K562 (cell line): ENCODE data around the gene FGF22. TPM values are rescaled to one million over a fixed set of nuclear protein-coding genes. Genes with fewer than 3 reads are reported as not detected.
"Not testable (repeated sequence)": the region's sequence is repeated elsewhere in the genome, so short reads cannot be mapped to it uniquely, and the experiment has no call there.

ENCODE experiments used
- ATAC-seq: fragments of 200-7000 bp; cut with Tn5 transposase; 3 replicates; pipeline ENCODE4 v1.9.1; 2020; ENCODE audit warnings: moderate library complexity
- BruUV-seq: library from RNA; stranded (reverse); fragments of 400-500 nt; replicated peaks from 2 replicates; lab custom pipeline; 2021; lab: Mats Ljungman, UMichigan
- CTCF ChIA-PET: fragments of 300-600 bp; formaldehyde crosslinking; extraction: SDS; loops from one replicate; lab custom pipeline; 2021; ENCODE audit warnings: low intra/inter-chr PET ratio; lab: Yijun Ruan, JAX
- POLR2A ChIA-PET: fragments of 300-600, 350-650 bp; sonication (Branson Sonifier 250); formaldehyde crosslinking; extraction: SDS; loops from one replicate; lab custom pipeline; 2021; ENCODE audit warnings: antibody characterized with exemption, inconsistent platforms; lab: Yijun Ruan, JAX
- DNase-seq, 4 experiments: peaks; one replicate each; pipeline versions ENCODE4 v3.0.0 to v3.0.0-alpha.2; 2011 to 2018; ENCODE audit warnings: low spot score in 3 of 4, mixed read lengths in 3 of 4; ENCODE audit errors: extremely low read depth in 1 of 4
- FAIRE-seq: peaks from 2 replicates; lab custom pipeline; 2011; peaks lifted over from hg19 to GRCh38; lab: Jason Lieb, UNC
- H2AFZ ChIP-seq: 2 replicates; pipeline ENCODE4 v1.6.0; 2011; ENCODE audit warnings: low read depth, low read length, control low read depth, inconsistent platforms
- H3K27ac ChIP-seq: fragments of 200-600 bp; 3 replicates; pipeline ENCODE4 v1.8.0; 2011; ENCODE audit warnings: low read depth, mild to moderate bottlenecking, control low read depth, inconsistent platforms, low read length, moderate library complexity, mixed read lengths; ENCODE audit errors: extremely low read depth
- H3K27me3 ChIP-seq, 2 experiments: fragments of 300-600 bp in 1 of 2; 2 replicates in 1 of 2; 3 replicates in 1 of 2; pipeline versions ENCODE4 v1.6.0 to v1.8.0; 2011; ENCODE audit warnings: inconsistent platforms in 2 of 2, low read length in 2 of 2, mild to moderate bottlenecking in 1 of 2, mixed read lengths in 1 of 2, moderate library complexity in 1 of 2; ENCODE audit not compliant: control insufficient read depth in 2 of 2, insufficient read depth in 2 of 2
- H3K36me3 ChIP-seq: fragments of 300-600 bp; 3 replicates; pipeline ENCODE4 v1.8.0; 2011; ENCODE audit warnings: mild to moderate bottlenecking, low read length, inconsistent platforms; ENCODE audit not compliant: control insufficient read depth, insufficient read depth
- H3K4me1 ChIP-seq, 2 experiments: fragments of 200-600 bp in 1 of 2; replicated peaks in 1 of 2; 2 replicates in 1 of 2; 3 replicates in 1 of 2; pipeline versions ENCODE4 v1.5.1 to v1.8.0; 2011; ENCODE audit warnings: inconsistent platforms in 2 of 2, low read length in 2 of 2, mild to moderate bottlenecking in 1 of 2, mixed read lengths in 1 of 2, moderate library complexity in 1 of 2; ENCODE audit not compliant: control insufficient read depth in 2 of 2, insufficient read depth in 2 of 2
- H3K4me2 ChIP-seq: 2 replicates; pipeline ENCODE4 v1.6.1; 2011; ENCODE audit warnings: low read length, control low read depth, inconsistent platforms, mixed read lengths; ENCODE audit not compliant: insufficient read depth
- H3K4me3 ChIP-seq: fragments of 200-600 bp; sonication (generic), shearing (Covaris generic); 2 replicates; pipeline ENCODE4 v1.5.1; 2016; ENCODE audit warnings: control low read depth, inconsistent platforms
- H3K79me2 ChIP-seq: fragments of 200-600 bp; 3 replicates; pipeline ENCODE4 v1.8.0; 2011; ENCODE audit warnings: low read length, inconsistent platforms; ENCODE audit not compliant: control insufficient read depth, insufficient read depth
- H3K9ac ChIP-seq, 2 experiments: 2 replicates each; pipeline versions ENCODE4 v1.6.0 to v1.6.1; 2011; ENCODE audit warnings: low read depth in 2 of 2, low read length in 2 of 2, control low read depth in 1 of 2, inconsistent platforms in 1 of 2, mild to moderate bottlenecking in 1 of 2, mixed read lengths in 1 of 2; ENCODE audit not compliant: insufficient read depth in 1 of 2
- H3K9me1 ChIP-seq: one replicate; pipeline ENCODE4 v1.6.0; 2011; ENCODE audit warnings: inconsistent platforms, mild to moderate bottlenecking, low read length, moderate library complexity; ENCODE audit not compliant: control insufficient read depth, insufficient read depth
- H3K9me3 ChIP-seq: replicated peaks from 2 replicates; pipeline ENCODE4 v1.5.1; 2011; ENCODE audit warnings: low read depth, low read length, inconsistent platforms; ENCODE audit not compliant: control insufficient read depth, insufficient read depth
- H4K20me1 ChIP-seq: replicated peaks from 2 replicates; pipeline ENCODE4 v1.6.1; 2011; ENCODE audit warnings: low read length, inconsistent platforms, mixed read lengths; ENCODE audit not compliant: control insufficient read depth, insufficient read depth
- DMBX1 ChIP-seq: fragments of 250-450 bp; sonication (Bioruptor Pico); IDR thresholded peaks from 2 replicates; pipeline ENCODE4 v1.8.0; 2022; ENCODE audit warnings: inconsistent platforms, mild to moderate bottlenecking, moderate library complexity, borderline replicate concordance
- E2F3 ChIP-seq: fragments of 250-450 bp; sonication (Bioruptor Pico); IDR thresholded peaks from 2 replicates; pipeline ENCODE4 v1.4.0; 2020; ENCODE audit warnings: mild to moderate bottlenecking
- E2F8 ChIP-seq: fragments of 450-650 bp; IDR thresholded peaks from 2 replicates; pipeline ENCODE4 v1.7.1; 2018; ENCODE audit warnings: mild to moderate bottlenecking, low read depth; ENCODE audit not compliant: partially characterized antibody
- MYNN ChIP-seq, 2 experiments: sonication (generic); formaldehyde crosslinking in 1 of 2; IDR thresholded peaks; 2 replicates each; pipeline versions ENCODE4 v1.5.0 to v1.6.1; 2016 to 2020; ENCODE audit warnings: antibody characterized with exemption in 1 of 2, missing genetic modification reagents in 1 of 2
- ZBTB11 ChIP-seq, 3 experiments: fragments of 200-800 bp in 1 of 3; fragments of 250-450 bp in 1 of 3; fragments of 450-650 bp in 1 of 3; sonication (Bioruptor Pico) in 1 of 3; sonication (Bioruptor generic) in 1 of 3; formaldehyde crosslinking in 1 of 3; IDR thresholded peaks; 2 replicates each; pipeline versions ENCODE4 v1.6.1 to v1.8.0; 2016 to 2022; ENCODE audit warnings: mild to moderate bottlenecking in 2 of 3, missing genetic modification characterization in 2 of 3, missing compliant biosample characterization in 1 of 3, moderate library complexity in 1 of 3
- ZNF165 ChIP-seq: fragments of 250-450 bp; sonication (Bioruptor Pico); IDR thresholded peaks from 2 replicates; pipeline ENCODE4 v1.4.0; 2020; ENCODE audit warnings: borderline replicate concordance
- ZNF584 ChIP-seq: fragments of 200-800 bp; sonication (Bioruptor generic); IDR thresholded peaks from 2 replicates; pipeline ENCODE4 v1.6.1; 2016; ENCODE audit warnings: low read depth, mild to moderate bottlenecking, missing genetic modification characterization, missing compliant biosample characterization
- WGBS: fragments of 100-300 bp; shearing (Covaris generic); methylation state at CpG from one replicate; pipeline ENCODE4 v1.1.6; 2016; ENCODE audit warnings: low coverage, mixed read lengths; ENCODE audit not compliant: insufficient coverage; ENCODE audit errors: missing lambda C conversion rate; 5-methylcytosine and 5-hydroxymethylcytosine counted together
- in situ Hi-C: fragments of 300-500 bp; cut with MboI; formaldehyde crosslinking; loops from 4 replicates; pipeline ENCODE4 v1.15.0; 2018; ENCODE audit warnings: inconsistent platforms, mixed read lengths
- intact Hi-C: fragments of 100-400 bp; cut with micrococcal nuclease; formaldehyde crosslinking; loops from 2 replicates; pipeline ENCODE4 v1.14.2; 2022
- polyA plus RNA-seq, 8 experiments: library from polyadenylated mRNA; depleted of rRNA in 4 of 8; stranded (reverse) in 5 of 8; unstranded in 3 of 8; fragments of >200 nt; fragmentation: Nextera tagmentation in 2 of 8; fragmentation: Illumina TruSeq in 1 of 8; extraction: Ambion mirVana in 2 of 8; extraction: Trizol in 1 of 8; gene quantifications; 2 replicates each; pipeline versions ENCODE4 v1.2.1 to v1.2.3, GENCODE V29; 2011 to 2014; ENCODE audit warnings: inconsistent platforms in 1 of 8, missing spikeins in 1 of 8
- total RNA-seq, 7 experiments: library from RNA; depleted of rRNA in 6 of 7; stranded (reverse); fragments of >200 nt in 6 of 7; fragmentation: Illumina TruSeq in 2 of 7; extraction: Trizol in 2 of 7; gene quantifications; 2 replicates each; pipeline versions ENCODE4 v1.2.1 to v1.2.3, GENCODE V29; 2011 to 2021; ENCODE audit warnings: low replicate concordance in 1 of 7
- TF ChIP-seq, protein P1 (sequence below): fragments of 200-800 bp; sonication (Bioruptor generic); IDR thresholded peaks from 2 replicates; pipeline ENCODE4 v1.6.1; 2017; ENCODE audit warnings: missing genetic modification characterization, missing compliant biosample characterization

Gene FGF22
- total and polyA plus RNA-seq, 9 of the 15 experiments (the other 6 are each of a cell fraction or from before 2014, with no cell fraction given) = 0.14 to 2.2 (median 0.86) TPM; not detected in 4

DNA sequence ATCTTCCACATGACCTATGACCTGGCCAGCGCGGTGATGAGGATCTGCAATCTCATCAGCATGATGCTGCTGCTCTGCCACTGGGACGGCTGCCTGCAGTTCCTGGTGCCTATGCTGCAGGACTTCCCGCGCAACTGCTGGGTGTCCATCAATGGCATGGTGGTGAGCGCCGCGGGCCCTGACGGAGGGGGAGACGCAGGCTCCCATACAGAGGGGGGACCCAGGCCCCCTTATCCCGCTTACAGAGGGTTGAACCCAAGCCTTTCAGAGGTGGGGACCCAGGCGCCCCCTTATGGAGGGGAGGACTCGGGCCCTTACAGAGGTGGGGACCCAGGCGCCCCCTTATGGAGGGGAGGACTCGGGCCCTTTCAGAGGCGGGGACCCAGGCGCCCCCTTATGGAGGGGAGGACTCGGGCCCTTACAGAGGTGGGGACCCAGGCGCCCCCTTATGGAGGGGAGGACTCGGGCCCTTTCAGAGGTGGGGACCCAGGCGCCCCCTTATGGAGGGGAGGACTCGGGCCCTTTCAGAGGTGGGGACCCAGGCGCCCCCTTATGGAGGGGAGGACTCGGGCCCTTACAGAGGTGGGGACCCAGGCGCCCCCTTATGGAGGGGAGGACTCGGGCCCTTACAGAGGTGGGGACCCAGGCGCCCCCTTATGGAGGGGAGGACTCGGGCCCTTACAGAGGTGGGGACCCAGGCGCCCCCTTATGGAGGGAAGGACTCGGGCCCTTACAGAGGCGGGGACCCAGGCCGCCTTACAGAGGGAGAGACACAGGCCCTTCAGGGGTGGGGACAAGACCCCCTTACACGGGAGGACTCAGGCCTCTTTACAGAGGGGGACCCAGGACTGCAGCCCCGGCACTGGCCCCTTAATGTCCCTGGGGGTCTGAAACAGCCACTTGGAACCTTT, 34.4 kb upstream of the FGF22 start:
- H3K4me2 ChIP-seq = peak overlapping the region; percentile 91
- peak overlapping the region; percentile 86 for H3K27ac ChIP-seq
- WGBS = 9% methylated on average over 12 of the region's 34 CpGs
- DNase-seq (peak; percentile 66 to 84 (median 70)), ATAC-seq (peak; percentile 67), FAIRE-seq (peak; percentile 52)
- peaks cover 4 to 60% of the 10 kb centered on the region in 2 experiments; a peak in 4 of 5 replicates for H3K4me1 ChIP-seq
- H3K79me2 ChIP-seq; H3K27me3 ChIP-seq; H4K20me1 ChIP-seq; BruUV-seq; H3K9me1 ChIP-seq; in situ Hi-C loops; H3K9me3 ChIP-seq; H3K36me3 ChIP-seq; POLR2A ChIA-PET; TF ChIP-seq MYNN (CRISPR knock-in tag; IDR thresholded peaks at IDR 0.05): not testable (repeated sequence)
- intact Hi-C loops = loop anchor here (2.0 kb wide), 2 partner anchors 31 to 55 kb away; no protein-coding TSS in a partner anchor
- peak overlapping the region; percentile 90 for H2AFZ ChIP-seq
- peak overlapping the region; percentile 53 for H3K4me3 ChIP-seq
- CTCF ChIA-PET = interaction anchor here (0.6 kb wide), 1 partner anchor 312 kb away, joined by 3 read pairs; the partner anchor contains the start of gene KISS1R
- peak overlapping the region; percentile 65 to 89; a peak in 3 of 4 replicates for H3K9ac ChIP-seq
- peak; percentile 22; the same call in 1 of the 2 replicates for TF ChIP-seq ZNF165 (CRISPR knock-in tag)
- 0 out of 2 replicates have a peak, but pooled peaks have one; percentile 22 for TF ChIP-seq E2F3 (CRISPR knock-in tag)
- peak; percentile 31 for TF ChIP-seq E2F8
- peak; percentile 76; the same call in 1 of the 2 replicates for TF ChIP-seq MYNN (IDR thresholded peaks at IDR 0.05)
- peak; percentile 62; the same call in 1 of the 2 replicates for TF ChIP-seq ZNF584 (CRISPR knock-in tag)
- TF ChIP-seq ZBTB11 (CRISPR knock-in tag; IDR thresholded peaks at IDR 0.05) = peak in 1 of 3 experiments; percentile 78; a peak in 2 of 6 replicates
- TF ChIP-seq, protein P1, sequence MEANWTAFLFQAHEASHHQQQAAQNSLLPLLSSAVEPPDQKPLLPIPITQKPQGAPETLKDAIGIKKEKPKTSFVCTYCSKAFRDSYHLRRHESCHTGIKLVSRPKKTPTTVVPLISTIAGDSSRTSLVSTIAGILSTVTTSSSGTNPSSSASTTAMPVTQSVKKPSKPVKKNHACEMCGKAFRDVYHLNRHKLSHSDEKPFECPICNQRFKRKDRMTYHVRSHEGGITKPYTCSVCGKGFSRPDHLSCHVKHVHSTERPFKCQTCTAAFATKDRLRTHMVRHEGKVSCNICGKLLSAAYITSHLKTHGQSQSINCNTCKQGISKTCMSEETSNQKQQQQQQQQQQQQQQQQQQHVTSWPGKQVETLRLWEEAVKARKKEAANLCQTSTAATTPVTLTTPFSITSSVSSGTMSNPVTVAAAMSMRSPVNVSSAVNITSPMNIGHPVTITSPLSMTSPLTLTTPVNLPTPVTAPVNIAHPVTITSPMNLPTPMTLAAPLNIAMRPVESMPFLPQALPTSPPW (CRISPR knock-in tag) = peak; percentile 86
- TF ChIP-seq DMBX1 (CRISPR knock-in tag) = 0 out of 2 replicates have a peak, but pooled peaks have one; percentile 20
